GM12892 (cell line): ENCODE measurements around the gene SLC39A12.

Source experiments
- DNase-seq: peaks from one replicate; pipeline ENCODE4 v3.0.0; 2011; ENCODE audit not compliant: insufficient read length
- FAIRE-seq: peaks from 2 replicates; lab custom pipeline; 2011; peaks lifted over from hg19 to GRCh38; lab: Jason Lieb, UNC
- POLR2A ChIP-seq: IDR thresholded peaks from 2 replicates; pipeline ENCODE4 v1.6.1; 2011; ENCODE audit warnings: low read depth, low read length, control low read depth
- POLR2AphosphoS5 ChIP-seq: IDR thresholded peaks from 2 replicates; pipeline ENCODE4 v1.6.1; 2011; ENCODE audit warnings: low read depth, low read length, control low read depth
- TAF1 ChIP-seq: IDR thresholded peaks from 2 replicates; pipeline ENCODE4 v1.6.1; 2011; ENCODE audit warnings: low read depth, mild to moderate bottlenecking, control low read depth, low read length, borderline replicate concordance

Gene SLC39A12

DNA sequence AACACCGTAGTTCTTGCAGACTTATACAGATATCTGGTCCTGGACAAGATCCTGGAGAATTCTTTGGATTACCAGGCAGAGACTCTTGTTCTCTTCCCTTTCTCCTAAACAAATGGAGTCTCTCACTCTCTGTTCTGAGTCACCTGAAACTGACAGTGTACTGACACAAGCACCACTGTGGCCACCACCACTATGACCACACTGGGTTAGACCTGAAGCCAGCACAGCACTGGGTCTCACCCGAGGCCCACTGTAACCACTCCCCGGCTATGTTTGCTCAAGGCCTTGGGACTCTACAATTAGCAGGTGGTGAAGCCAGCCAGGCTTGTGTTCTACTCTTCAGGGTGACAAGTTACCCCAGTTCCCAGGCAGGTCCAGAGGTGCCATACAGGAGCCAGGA is 22.8 kb downstream of the SLC39A12 start:
- FAIRE-seq = no peak
- TF ChIP-seq POLR2AphosphoS5 (no peak), TAF1 (no peak), POLR2A (no peak)
- no peak for DNase-seq

- FAIRE-seq (no peak), DNase-seq (no peak)
- TF ChIP-seq TAF1 = no peak
These were observed 29.3 kb downstream of the SLC39A12 start for GRCh38 chr10:17980846-17981565.

DNA sequence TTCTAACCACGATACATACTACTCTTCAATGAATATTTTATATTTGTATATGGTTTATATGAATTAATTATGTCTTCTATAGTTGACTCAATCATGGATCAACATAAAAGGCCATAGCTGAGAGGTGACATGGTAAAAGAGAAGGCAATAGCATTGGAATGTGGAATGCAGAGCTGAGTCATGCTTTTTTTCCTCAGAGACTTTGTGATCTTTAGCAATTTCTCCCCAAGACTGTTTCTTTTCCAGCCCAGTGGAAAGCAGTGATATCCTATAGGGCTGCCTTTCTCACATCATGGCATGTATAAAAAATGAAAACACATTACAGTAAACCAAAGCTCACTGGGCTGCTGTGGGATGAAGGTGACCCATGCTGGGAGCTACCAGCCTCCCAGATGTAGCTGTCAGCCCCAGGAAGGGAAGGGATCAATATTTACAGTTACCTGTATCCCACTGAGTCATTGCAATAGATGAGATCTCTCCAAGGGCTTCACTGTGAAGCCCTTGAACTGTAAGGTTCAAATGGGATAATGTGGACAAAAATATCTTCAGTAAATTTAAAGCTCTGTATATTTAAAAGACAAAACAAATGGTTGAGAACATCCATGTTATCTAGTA is 30.2 kb downstream of the SLC39A12 start:
- DNase-seq (no peak), FAIRE-seq (no peak)
- no peak for TF ChIP-seq POLR2AphosphoS5
- no peak for TF ChIP-seq POLR2A
- TF ChIP-seq TAF1 = no peak

- DNase-seq (no peak), FAIRE-seq (no peak)
- no peak for TF ChIP-seq POLR2AphosphoS5
- TF ChIP-seq TAF1 = no peak
- TF ChIP-seq POLR2A = no peak
These were observed 32.3 kb downstream of the SLC39A12 start for GRCh38 chr10:17984056-17984455.

- FAIRE-seq (no peak), DNase-seq (no peak)
- TF ChIP-seq POLR2A = no peak
These were observed 32.8 kb downstream of the SLC39A12 start for GRCh38 chr10:17984563-17984962.

DNA sequence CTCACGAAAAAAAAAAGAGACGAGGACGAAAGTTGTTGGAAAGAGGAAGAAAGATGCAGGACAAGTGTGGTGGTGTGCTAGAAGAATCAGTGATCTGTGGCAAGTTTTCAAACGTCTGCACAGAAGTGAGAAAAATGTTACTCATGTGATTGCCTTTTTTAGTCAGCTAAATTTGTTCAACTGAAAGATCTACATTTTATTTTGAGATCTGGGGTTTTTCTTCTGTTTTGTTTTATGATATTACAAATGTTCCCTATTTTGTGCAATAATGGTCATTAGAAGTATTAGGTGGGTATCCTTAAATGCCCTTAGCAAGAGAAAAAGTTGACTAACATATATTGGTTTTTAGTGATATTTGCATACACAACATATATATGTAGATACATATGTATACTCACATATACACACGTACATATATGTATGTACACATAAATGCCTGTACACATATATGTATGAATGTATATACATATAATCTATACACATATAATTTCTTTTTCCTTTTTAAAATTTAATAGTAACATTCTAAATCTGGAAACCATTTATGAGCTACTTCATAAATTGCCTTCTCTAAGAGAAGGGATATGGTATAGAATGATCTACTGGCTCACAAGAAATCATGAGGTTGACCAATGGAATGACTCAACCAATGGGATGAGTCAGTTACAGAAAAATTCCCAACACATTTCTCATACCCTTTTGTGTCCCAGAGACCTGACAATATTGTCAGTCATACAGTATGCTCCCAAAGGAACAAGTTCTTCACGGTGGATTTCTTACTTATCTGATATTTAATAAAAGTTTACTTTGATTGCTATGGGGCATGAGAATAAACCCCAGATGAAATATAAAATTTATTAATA is 38.4 kb downstream of the SLC39A12 start:
- DNase-seq (no peak), FAIRE-seq (no peak)
- TF ChIP-seq POLR2AphosphoS5 (no peak), TAF1 (no peak), POLR2A (no peak)

GRCh38 chr10:17992266-17992665 is 40.5 kb downstream of the SLC39A12 start:
- FAIRE-seq (no peak), DNase-seq (no peak)
- TF ChIP-seq POLR2AphosphoS5 (no peak), POLR2A (no peak), TAF1 (no peak)

DNA sequence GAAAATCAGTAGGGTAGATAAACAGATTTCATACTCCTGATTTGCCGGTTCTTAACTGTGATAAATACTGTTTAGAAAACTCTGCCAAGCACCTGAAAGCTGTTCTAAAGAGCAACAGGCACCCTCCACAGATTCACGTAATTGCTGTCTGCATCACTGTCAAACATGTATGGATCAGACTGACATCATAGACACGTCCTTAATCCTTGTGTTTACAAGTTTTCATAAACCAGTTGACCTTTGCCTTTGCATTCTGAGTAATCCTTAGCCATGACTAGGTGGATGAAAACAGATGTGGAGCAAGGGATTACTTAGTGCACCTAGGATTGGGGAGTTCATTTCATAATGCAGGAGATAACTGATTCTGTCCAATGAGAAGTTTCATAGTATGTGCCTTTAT is 41.6 kb downstream of the SLC39A12 start:
- DNase-seq = no peak

DNA sequence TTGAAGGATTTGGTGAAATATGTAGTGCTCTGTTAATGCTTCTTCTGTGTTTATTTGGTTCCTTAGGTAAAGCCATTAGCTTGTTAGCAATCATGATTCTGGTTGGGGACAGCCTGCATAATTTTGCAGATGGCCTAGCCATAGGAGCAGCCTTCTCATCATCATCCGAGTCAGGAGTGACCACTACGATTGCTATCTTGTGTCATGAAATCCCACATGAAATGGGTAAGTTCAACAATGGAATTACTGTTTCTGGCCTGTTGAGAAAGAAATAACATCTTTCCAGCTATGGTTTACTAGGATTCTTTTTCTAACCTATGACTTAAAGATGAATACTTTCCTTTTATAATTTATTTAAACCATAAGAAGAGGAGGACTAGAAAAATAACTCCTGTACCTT is 48.9 kb downstream of the SLC39A12 start:
- no peak for DNase-seq
- FAIRE-seq = no peak
- TF ChIP-seq POLR2A (no peak), TAF1 (no peak), POLR2AphosphoS5 (no peak)

More for the DNA sequence above, 41.6 kb downstream of the SLC39A12 start:
- FAIRE-seq = no peak
- TF ChIP-seq TAF1 (no peak), POLR2AphosphoS5 (no peak), POLR2A (no peak)

DNA sequence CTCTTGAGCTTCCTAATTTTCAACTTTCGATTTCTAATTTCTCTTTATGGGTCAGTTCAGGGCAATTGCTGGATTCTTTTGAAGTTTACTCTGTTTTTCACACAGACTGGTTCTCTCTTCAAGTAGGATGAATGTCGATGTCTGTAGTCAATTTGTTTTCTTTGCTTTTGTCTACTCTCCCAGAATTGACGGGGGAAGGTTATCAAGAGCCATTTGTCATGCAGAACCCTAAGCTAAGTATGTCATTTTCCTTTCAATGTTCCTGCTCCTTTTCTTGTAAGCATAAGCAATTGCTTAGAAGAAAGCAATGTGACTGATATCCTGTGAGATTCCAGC is 53.7 kb downstream of the SLC39A12 start:
- no peak for TF ChIP-seq TAF1
- no peak for TF ChIP-seq POLR2AphosphoS5
- TF ChIP-seq POLR2A = no peak
- DNase-seq = no peak
- FAIRE-seq = no peak

DNA sequence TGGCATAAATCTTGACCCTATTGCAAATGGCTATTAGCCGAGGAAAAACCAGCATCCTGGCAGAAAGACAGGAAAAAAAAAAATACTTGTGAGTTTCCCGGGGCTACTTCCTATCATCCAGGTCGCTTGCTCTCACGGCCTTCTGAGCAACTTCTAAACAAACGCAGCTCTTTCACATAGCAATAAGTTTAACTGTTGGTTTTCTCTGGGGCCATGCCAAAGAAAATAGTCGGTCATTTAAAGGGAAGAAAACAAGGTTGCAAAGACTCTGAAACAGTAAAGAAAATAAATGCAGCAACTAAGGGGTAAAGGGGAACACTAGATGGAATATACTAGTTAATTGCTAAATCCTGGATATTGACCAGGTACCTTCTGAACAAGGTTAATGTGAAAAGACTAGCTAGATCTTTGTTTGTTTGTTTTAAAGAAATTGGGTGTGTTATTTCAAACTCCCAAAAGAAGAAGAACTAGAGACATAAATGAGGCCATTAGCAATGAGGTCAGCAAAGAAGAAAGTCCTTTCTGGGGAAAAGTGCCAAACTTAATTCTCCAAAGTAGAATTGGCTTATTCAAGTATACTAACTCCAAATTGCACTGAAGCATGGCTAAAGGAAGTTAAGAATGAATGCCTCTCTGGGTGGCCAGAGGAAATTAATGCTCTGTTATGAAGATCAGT is 54.2 kb downstream of the SLC39A12 start:
- DNase-seq = no peak
- FAIRE-seq = no peak
- TF ChIP-seq TAF1 = no peak
- TF ChIP-seq POLR2A = no peak
- TF ChIP-seq POLR2AphosphoS5 = no peak
